Neural cell (in vitro differentiated cells): Measurements from ENCODE around the gene MAB21L3. TPM values are rescaled to one million over a fixed set of nuclear protein-coding genes. Genes with fewer than 3 reads are reported as not detected.

Experiments
- H2AFZ ChIP-seq: fragments of 200-600, 300-800 bp; sonication (generic), shearing (Covaris generic); 2 replicates; pipeline ENCODE4 v1.6.0; 2014; ENCODE audit warnings: low read depth, mild to moderate bottlenecking, antibody characterized with exemption, low read length, moderate library complexity
- H3F3A ChIP-seq: fragments of 200-600 bp; shearing (Covaris generic); 2 replicates; pipeline ENCODE4 v1.6.1; 2016; ENCODE audit warnings: mild to moderate bottlenecking, moderate library complexity, mixed read lengths, antibody characterized with exemption, low read length; ENCODE audit not compliant: insufficient read depth, poor library complexity, severe bottlenecking
- H3K27ac ChIP-seq: fragments of 200-600, 300-800 bp; sonication (generic), shearing (Covaris generic); 2 replicates; pipeline ENCODE4 v1.5.1; 2014; ENCODE audit warnings: mild to moderate bottlenecking, low read length, moderate library complexity
- H3K27me3 ChIP-seq: fragments of 300-800, 200-600 bp; sonication (generic), shearing (Covaris generic); 2 replicates; pipeline ENCODE4 v1.6.0; 2014; ENCODE audit warnings: mild to moderate bottlenecking, low read depth, low read length, moderate library complexity; ENCODE audit not compliant: insufficient read depth
- H3K36me3 ChIP-seq: fragments of 300-800, 200-600 bp; sonication (generic), shearing (Covaris generic); 2 replicates; pipeline ENCODE4 v1.5.1; 2014; ENCODE audit warnings: mild to moderate bottlenecking, antibody characterized with exemption, low read length, moderate library complexity; ENCODE audit not compliant: insufficient read depth
- H3K4me2 ChIP-seq: fragments of 300-800, 200-600 bp; sonication (generic), shearing (Covaris generic); 2 replicates; pipeline ENCODE4 v1.6.0; 2014; ENCODE audit warnings: mild to moderate bottlenecking, low read length
- H3K4me3 ChIP-seq: fragments of 300-800, 200-600 bp; sonication (generic), shearing (Covaris generic); 2 replicates; pipeline ENCODE4 v1.5.1; 2014; ENCODE audit warnings: mild to moderate bottlenecking, low read length, moderate library complexity
- H3K79me2 ChIP-seq: fragments of 200-600 bp; shearing (Covaris generic); replicated peaks from 2 replicates; pipeline ENCODE4 v1.6.0; 2014; ENCODE audit warnings: mild to moderate bottlenecking, low read length, moderate library complexity; ENCODE audit not compliant: insufficient read depth
- H3K9ac ChIP-seq: fragments of 300-800, 200-600 bp; sonication (generic), shearing (Covaris generic); 2 replicates; pipeline ENCODE4 v1.6.1; 2016; ENCODE audit warnings: mild to moderate bottlenecking, low read length, mixed read lengths
- H3K9me2 ChIP-seq: fragments of 200-600 bp; shearing (Covaris generic); 2 replicates; pipeline ENCODE4 v1.6.1; 2016; ENCODE audit warnings: mild to moderate bottlenecking, low read length, mixed read lengths; ENCODE audit not compliant: insufficient read depth
- H3K9me3 ChIP-seq: fragments of 200-600, 300-800 bp; sonication (generic), shearing (Covaris generic); 2 replicates; pipeline ENCODE4 v1.6.1; 2016; ENCODE audit warnings: mild to moderate bottlenecking, mixed run types, low read length, moderate library complexity, mixed read lengths
- H4K20me1 ChIP-seq: fragments of 200-600 bp; shearing (Covaris generic); 2 replicates; pipeline ENCODE4 v1.6.1; 2016; ENCODE audit warnings: mild to moderate bottlenecking, mixed run types; ENCODE audit not compliant: insufficient read depth
- CTCF ChIP-seq: fragments of 450-650 bp; IDR thresholded peaks from 2 replicates; pipeline ENCODE4 v1.5.1; 2014; ENCODE audit warnings: antibody characterized with exemption, mild to moderate bottlenecking, moderate library complexity; ENCODE audit not compliant: poor library complexity, severe bottlenecking
- EP300 ChIP-seq: fragments of 450-650 bp; conservative IDR thresholded peaks from 2 replicates; pipeline ENCODE4 v1.6.1; 2014; ENCODE audit warnings: antibody characterized with exemption, mild to moderate bottlenecking, moderate library complexity; ENCODE audit not compliant: poor library complexity, severe bottlenecking
- EZH2 ChIP-seq: fragments of 200-600, 300-800 bp; shearing (Covaris generic), sonication (generic); IDR thresholded peaks from 2 replicates; pipeline ENCODE4 v1.6.1; 2014; ENCODE audit warnings: antibody characterized with exemption, low read length, borderline replicate concordance, mild to moderate bottlenecking; ENCODE audit not compliant: insufficient read depth, poor library complexity, severe bottlenecking
- MXI1 ChIP-seq: fragments of 450-650 bp; conservative IDR thresholded peaks from 2 replicates; pipeline ENCODE4 v1.6.1; 2014; ENCODE audit warnings: antibody characterized with exemption, mild to moderate bottlenecking; ENCODE audit not compliant: poor library complexity, severe bottlenecking
- POLR2AphosphoS5 ChIP-seq: IDR thresholded peaks from 2 replicates; pipeline ENCODE4 v1.6.1; 2012
- RAD21 ChIP-seq: fragments of 450-650 bp; conservative IDR thresholded peaks from 2 replicates; pipeline ENCODE4 v1.6.1; 2014; ENCODE audit warnings: antibody characterized with exemption, mild to moderate bottlenecking, moderate library complexity
- REST ChIP-seq: IDR thresholded peaks from 2 replicates; pipeline ENCODE4 v1.6.1; 2012; ENCODE audit warnings: borderline replicate concordance
- SMC3 ChIP-seq: fragments of 450-650 bp; conservative IDR thresholded peaks from 2 replicates; pipeline ENCODE4 v1.6.1; 2014; ENCODE audit warnings: antibody characterized with exemption, mild to moderate bottlenecking, moderate library complexity; ENCODE audit not compliant: poor library complexity
- TAF1 ChIP-seq: IDR thresholded peaks from 2 replicates; pipeline ENCODE4 v1.6.1; 2012; ENCODE audit warnings: low read depth
- polyA plus RNA-seq: library from polyadenylated mRNA; depleted of rRNA; stranded (reverse); fragments of >200 nt; gene quantifications from 2 replicates; pipeline ENCODE4 v1.2.3, GENCODE V29; 2014

The MAB21L3 gene
- polyA plus RNA-seq, 1 donor from 2014 or later = not detected

- Histone ChIP-seq H3K4me2 (no peak overlapping the region), H2AFZ (no peak overlapping the region), H3K36me3 (no peaks in the 10 kb centered on the region), H3K27ac (no peak overlapping the region), H4K20me1 (no peaks in the 10 kb centered on the region), H3F3A (no peaks in the 10 kb centered on the region), H3K9ac (no peak overlapping the region), H3K27me3 (no peaks in the 10 kb centered on the region), H3K9me2 (no peaks in the 10 kb centered on the region), H3K4me3 (no peak overlapping the region), H3K9me3 (no peaks in the 10 kb centered on the region), H3K79me2 (no peaks in the 10 kb centered on the region)
- TF ChIP-seq RAD21 = no peak
Observed at GRCh38 chr1:116128664-116129063, 17.5 kb downstream of the MAB21L3 start.

GRCh38 chr1:116129537-116129936 is 18.3 kb downstream of the MAB21L3 start:
- H3K9ac ChIP-seq = no peak overlapping the region
- TF ChIP-seq POLR2AphosphoS5 = no peak
- no peak for TF ChIP-seq TAF1
- TF ChIP-seq RAD21 = no peak
- no peak for TF ChIP-seq MXI1
- TF ChIP-seq EZH2 = no peak
- no peak for TF ChIP-seq SMC3
- no peak for TF ChIP-seq CTCF
- TF ChIP-seq EP300 = no peak
- TF ChIP-seq REST = no peak
- no peak overlapping the region for H3K27ac ChIP-seq
- no peak overlapping the region for H3K4me3 ChIP-seq
- no peaks in the 10 kb centered on the region for H3K79me2 ChIP-seq
- H3K36me3 ChIP-seq = no peaks in the 10 kb centered on the region
- H4K20me1 ChIP-seq = no peaks in the 10 kb centered on the region
- no peaks in the 10 kb centered on the region for H3F3A ChIP-seq
- no peaks in the 10 kb centered on the region for H3K9me2 ChIP-seq
- H3K9me3 ChIP-seq = no peaks in the 10 kb centered on the region
- no peak overlapping the region for H3K4me2 ChIP-seq
- H2AFZ ChIP-seq = no peak overlapping the region
- no peaks in the 10 kb centered on the region for H3K27me3 ChIP-seq

- H3K9ac ChIP-seq = no peak overlapping the region
- H4K20me1 ChIP-seq = no peaks in the 10 kb centered on the region
- H3K27me3 ChIP-seq = no peaks in the 10 kb centered on the region
- no peak overlapping the region for H3K4me2 ChIP-seq
- no peaks in the 10 kb centered on the region for H3K9me2 ChIP-seq
- no peaks in the 10 kb centered on the region for H3F3A ChIP-seq
- TF ChIP-seq RAD21 (no peak), EZH2 (no peak), TAF1 (no peak), REST (no peak), CTCF (no peak), SMC3 (no peak), EP300 (no peak), POLR2AphosphoS5 (no peak), MXI1 (no peak)
- H2AFZ ChIP-seq = no peak overlapping the region
- no peak overlapping the region for H3K27ac ChIP-seq
- no peaks in the 10 kb centered on the region for H3K36me3 ChIP-seq
- no peak overlapping the region for H3K4me3 ChIP-seq
- no peaks in the 10 kb centered on the region for H3K9me3 ChIP-seq
- H3K79me2 ChIP-seq = no peaks in the 10 kb centered on the region
Observed at GRCh38 chr1:116130356-116130755, 19.2 kb downstream of the MAB21L3 start.
